HEK293 (cell line): ENCODE results near the gene GHRL.
A peak's percentile ranks its signal among the peaks of the same experiment; 100 is the strongest.

Source experiments
- CTCF ChIA-PET: fragments of 350-600 bp; formaldehyde crosslinking; extraction: SDS; loops from one replicate; lab custom pipeline; 2021; ENCODE audit warnings: antibody characterized with exemption; lab: Yijun Ruan, JAX
- POLR2A ChIA-PET: fragments of 300-600 bp; formaldehyde crosslinking; extraction: SDS; loops from one replicate; lab custom pipeline; 2020; ENCODE audit warnings: antibody characterized with exemption, inconsistent platforms; lab: Yijun Ruan, JAX
- H3K27ac ChIP-seq: fragments of 200-500 bp; sonication (Bioruptor generic); 2 replicates; pipeline ENCODE4 v1.5.1; 2014; ENCODE audit warnings: low read depth, low read length, control low read depth, inconsistent platforms; ENCODE audit errors: extremely low read depth
- H3K36me3 ChIP-seq, 2 experiments: fragments of 200-500 bp in 1 of 2; sonication (Bioruptor generic) in 1 of 2; 1 replicate in 1 of 2; 2 replicates in 1 of 2; pipeline ENCODE4 v1.5.1; 2014 to 2017; ENCODE audit warnings: inconsistent platforms in 2 of 2, low read length in 2 of 2; ENCODE audit not compliant: control insufficient read depth in 2 of 2, insufficient read depth in 1 of 2
- H3K4me1 ChIP-seq: fragments of 200-500 bp; sonication (Bioruptor generic); 2 replicates; pipeline ENCODE4 v1.5.1; 2014; ENCODE audit warnings: mild to moderate bottlenecking, low read length, inconsistent platforms; ENCODE audit not compliant: control insufficient read depth, insufficient read depth
- H3K4me3 ChIP-seq: 2 replicates; pipeline ENCODE4 v1.5.1; 2011; ENCODE audit warnings: low read depth, mild to moderate bottlenecking, control low read depth, low read length, moderate library complexity
- H3K9me3 ChIP-seq: fragments of 200-500 bp; sonication (Bioruptor generic); 2 replicates; pipeline ENCODE4 v1.5.1; 2014; ENCODE audit warnings: low read depth, low read length, inconsistent platforms; ENCODE audit not compliant: control insufficient read depth, insufficient read depth
- EGR2 ChIP-seq: fragments of 450-650 bp; formaldehyde crosslinking; IDR thresholded peaks from 2 replicates; pipeline ENCODE4 v1.5.1; 2016; ENCODE audit warnings: low read depth, missing biosample characterization, missing genetic modification characterization
- KLF8 ChIP-seq: fragments of 450-650 bp; formaldehyde crosslinking; IDR thresholded peaks from 2 replicates; pipeline ENCODE4 v1.5.1; 2016; ENCODE audit warnings: missing biosample characterization, missing genetic modification characterization
- PRDM2 ChIP-seq: fragments of 450-650 bp; formaldehyde crosslinking; IDR thresholded peaks from 2 replicates; pipeline ENCODE4 v1.5.1; 2016; ENCODE audit warnings: missing biosample characterization, missing genetic modification characterization, borderline replicate concordance
- TSHZ1 ChIP-seq: fragments of 450-650 bp; formaldehyde crosslinking; IDR thresholded peaks from 2 replicates; pipeline ENCODE4 v1.5.1; 2016; ENCODE audit warnings: missing biosample characterization, missing genetic modification characterization, borderline replicate concordance
- ZNF280D ChIP-seq: fragments of 450-650 bp; formaldehyde crosslinking; IDR thresholded peaks from 2 replicates; pipeline ENCODE4 v1.5.1; 2016; ENCODE audit warnings: missing biosample characterization, missing genetic modification characterization
- ZNF548 ChIP-seq: fragments of 450-650 bp; formaldehyde crosslinking; IDR thresholded peaks from 2 replicates; pipeline ENCODE4 v1.5.1; 2016; ENCODE audit warnings: missing biosample characterization, missing genetic modification characterization
- ZNF555 ChIP-seq: fragments of 450-650 bp; formaldehyde crosslinking; conservative IDR thresholded peaks from 2 replicates; pipeline ENCODE4 v1.5.1; 2017; ENCODE audit warnings: missing biosample characterization, mild to moderate bottlenecking, missing genetic modification characterization, inconsistent platforms
- ZNF580 ChIP-seq: fragments of 450-650 bp; formaldehyde crosslinking; IDR thresholded peaks from 2 replicates; pipeline ENCODE4 v1.5.1; 2016; ENCODE audit warnings: missing biosample characterization, missing genetic modification characterization
- ZNF596 ChIP-seq: fragments of 450-650 bp; IDR thresholded peaks from 2 replicates; pipeline ENCODE4 v1.5.0; 2018; ENCODE audit warnings: missing biosample characterization, mild to moderate bottlenecking, missing genetic modification characterization, moderate library complexity
- TF ChIP-seq, protein P1 (sequence below): fragments of 450-650 bp; formaldehyde crosslinking; IDR thresholded peaks from 2 replicates; pipeline ENCODE4 v1.5.1; 2016; ENCODE audit warnings: missing biosample characterization, missing genetic modification characterization
- TF ChIP-seq, protein P2 (sequence below): fragments of 450-650 bp; formaldehyde crosslinking; IDR thresholded peaks from 2 replicates; pipeline ENCODE4 v1.5.1; 2016; ENCODE audit warnings: missing biosample characterization, missing genetic modification characterization
- TF ChIP-seq, protein P3 (sequence below): fragments of 450-650 bp; formaldehyde crosslinking; IDR thresholded peaks from 2 replicates; pipeline ENCODE4 v1.5.1; 2016; ENCODE audit warnings: missing biosample characterization, missing genetic modification characterization
- TF ChIP-seq, protein P4 (sequence below): fragments of 450-650 bp; formaldehyde crosslinking; IDR thresholded peaks from 2 replicates; pipeline ENCODE4 v1.5.1; 2016; ENCODE audit warnings: missing biosample characterization, missing genetic modification characterization

Gene GHRL

GRCh38 chr3:10263646-10264363, 28.9 kb downstream of the GHRL start (continued):
- TF ChIP-seq, protein P1, sequence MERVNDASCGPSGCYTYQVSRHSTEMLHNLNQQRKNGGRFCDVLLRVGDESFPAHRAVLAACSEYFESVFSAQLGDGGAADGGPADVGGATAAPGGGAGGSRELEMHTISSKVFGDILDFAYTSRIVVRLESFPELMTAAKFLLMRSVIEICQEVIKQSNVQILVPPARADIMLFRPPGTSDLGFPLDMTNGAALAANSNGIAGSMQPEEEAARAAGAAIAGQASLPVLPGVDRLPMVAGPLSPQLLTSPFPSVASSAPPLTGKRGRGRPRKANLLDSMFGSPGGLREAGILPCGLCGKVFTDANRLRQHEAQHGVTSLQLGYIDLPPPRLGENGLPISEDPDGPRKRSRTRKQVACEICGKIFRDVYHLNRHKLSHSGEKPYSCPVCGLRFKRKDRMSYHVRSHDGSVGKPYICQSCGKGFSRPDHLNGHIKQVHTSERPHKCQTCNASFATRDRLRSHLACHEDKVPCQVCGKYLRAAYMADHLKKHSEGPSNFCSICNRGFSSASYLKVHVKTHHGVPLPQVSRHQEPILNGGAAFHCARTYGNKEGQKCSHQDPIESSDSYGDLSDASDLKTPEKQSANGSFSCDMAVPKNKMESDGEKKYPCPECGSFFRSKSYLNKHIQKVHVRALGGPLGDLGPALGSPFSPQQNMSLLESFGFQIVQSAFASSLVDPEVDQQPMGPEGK (tag by site-specific recombination): no peak
- TF ChIP-seq ZNF555 (tag by site-specific recombination) (no peak), EGR2 (tag by site-specific recombination) (peak; percentile 63)

DNA sequence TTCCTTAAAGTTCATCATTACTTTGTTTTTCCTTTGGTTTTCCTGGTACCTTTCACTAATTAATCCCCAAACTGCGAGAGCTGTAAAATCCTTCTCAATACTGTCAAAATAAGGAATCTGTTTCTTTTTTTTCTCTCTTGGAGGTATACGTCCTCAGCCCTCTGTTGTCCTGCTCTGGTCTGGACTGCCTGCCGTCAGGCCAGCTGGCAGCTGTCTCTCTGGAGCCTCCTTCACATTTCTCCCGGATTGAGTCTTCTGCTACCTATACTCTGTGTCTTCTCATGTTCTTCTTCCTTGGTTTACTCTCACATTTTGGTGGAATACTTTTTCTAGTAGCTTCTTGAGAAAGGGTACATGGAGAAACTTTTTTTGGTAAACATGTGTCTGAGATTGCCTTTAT, 30.7 kb downstream of the GHRL start:
- peaks cover 51 to 68% of the 10 kb centered on the region in 2 experiments; a peak in 2 of 3 replicates for H3K36me3 ChIP-seq
- no peak overlapping the region for H3K4me3 ChIP-seq
- 0 out of 2 replicates have a peak, but pooled peaks cover 2% of the 10 kb centered on the region for H3K4me1 ChIP-seq
- ChIA-PET POLR2A (no interaction called here), CTCF (interaction anchor here (0.5 to 2.8 kb wide), 4 partner anchors 21 to 909 kb away, joined by 3 to 7 read pairs (median 4); no protein-coding TSS in a partner anchor)
- no peaks in the 10 kb centered on the region for H3K9me3 ChIP-seq
- H3K27ac ChIP-seq: no peak overlapping the region
- TF ChIP-seq ZNF280D (tag by site-specific recombination) (no peak), ZNF548 (tag by site-specific recombination) (no peak), ZNF596 (tag by site-specific recombination) (no peak), PRDM2 (tag by site-specific recombination) (no peak), KLF8 (tag by site-specific recombination) (no peak), TSHZ1 (tag by site-specific recombination) (no peak), ZNF580 (tag by site-specific recombination) (no peak)
- TF ChIP-seq, protein P2, sequence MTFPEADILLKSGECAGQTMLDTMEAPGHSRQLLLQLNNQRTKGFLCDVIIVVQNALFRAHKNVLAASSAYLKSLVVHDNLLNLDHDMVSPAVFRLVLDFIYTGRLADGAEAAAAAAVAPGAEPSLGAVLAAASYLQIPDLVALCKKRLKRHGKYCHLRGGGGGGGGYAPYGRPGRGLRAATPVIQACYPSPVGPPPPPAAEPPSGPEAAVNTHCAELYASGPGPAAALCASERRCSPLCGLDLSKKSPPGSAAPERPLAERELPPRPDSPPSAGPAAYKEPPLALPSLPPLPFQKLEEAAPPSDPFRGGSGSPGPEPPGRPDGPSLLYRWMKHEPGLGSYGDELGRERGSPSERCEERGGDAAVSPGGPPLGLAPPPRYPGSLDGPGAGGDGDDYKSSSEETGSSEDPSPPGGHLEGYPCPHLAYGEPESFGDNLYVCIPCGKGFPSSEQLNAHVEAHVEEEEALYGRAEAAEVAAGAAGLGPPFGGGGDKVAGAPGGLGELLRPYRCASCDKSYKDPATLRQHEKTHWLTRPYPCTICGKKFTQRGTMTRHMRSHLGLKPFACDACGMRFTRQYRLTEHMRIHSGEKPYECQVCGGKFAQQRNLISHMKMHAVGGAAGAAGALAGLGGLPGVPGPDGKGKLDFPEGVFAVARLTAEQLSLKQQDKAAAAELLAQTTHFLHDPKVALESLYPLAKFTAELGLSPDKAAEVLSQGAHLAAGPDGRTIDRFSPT (tag by site-specific recombination): no peak
- TF ChIP-seq, protein P3, sequence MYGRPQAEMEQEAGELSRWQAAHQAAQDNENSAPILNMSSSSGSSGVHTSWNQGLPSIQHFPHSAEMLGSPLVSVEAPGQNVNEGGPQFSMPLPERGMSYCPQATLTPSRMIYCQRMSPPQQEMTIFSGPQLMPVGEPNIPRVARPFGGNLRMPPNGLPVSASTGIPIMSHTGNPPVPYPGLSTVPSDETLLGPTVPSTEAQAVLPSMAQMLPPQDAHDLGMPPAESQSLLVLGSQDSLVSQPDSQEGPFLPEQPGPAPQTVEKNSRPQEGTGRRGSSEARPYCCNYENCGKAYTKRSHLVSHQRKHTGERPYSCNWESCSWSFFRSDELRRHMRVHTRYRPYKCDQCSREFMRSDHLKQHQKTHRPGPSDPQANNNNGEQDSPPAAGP (tag by site-specific recombination): no peak
- TF ChIP-seq, protein P4, sequence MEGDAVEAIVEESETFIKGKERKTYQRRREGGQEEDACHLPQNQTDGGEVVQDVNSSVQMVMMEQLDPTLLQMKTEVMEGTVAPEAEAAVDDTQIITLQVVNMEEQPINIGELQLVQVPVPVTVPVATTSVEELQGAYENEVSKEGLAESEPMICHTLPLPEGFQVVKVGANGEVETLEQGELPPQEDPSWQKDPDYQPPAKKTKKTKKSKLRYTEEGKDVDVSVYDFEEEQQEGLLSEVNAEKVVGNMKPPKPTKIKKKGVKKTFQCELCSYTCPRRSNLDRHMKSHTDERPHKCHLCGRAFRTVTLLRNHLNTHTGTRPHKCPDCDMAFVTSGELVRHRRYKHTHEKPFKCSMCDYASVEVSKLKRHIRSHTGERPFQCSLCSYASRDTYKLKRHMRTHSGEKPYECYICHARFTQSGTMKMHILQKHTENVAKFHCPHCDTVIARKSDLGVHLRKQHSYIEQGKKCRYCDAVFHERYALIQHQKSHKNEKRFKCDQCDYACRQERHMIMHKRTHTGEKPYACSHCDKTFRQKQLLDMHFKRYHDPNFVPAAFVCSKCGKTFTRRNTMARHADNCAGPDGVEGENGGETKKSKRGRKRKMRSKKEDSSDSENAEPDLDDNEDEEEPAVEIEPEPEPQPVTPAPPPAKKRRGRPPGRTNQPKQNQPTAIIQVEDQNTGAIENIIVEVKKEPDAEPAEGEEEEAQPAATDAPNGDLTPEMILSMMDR (tag by site-specific recombination): no peak
